Embryonic facial prominence (tissue), 1 donor: ENCODE data around the gene TMEM242.
"Not testable (repeated sequence)": the region's sequence is repeated elsewhere in the genome, so short reads cannot be mapped to it uniquely, and the experiment has no call there.

Experiments used
- DNase-seq: peaks from one replicate; pipeline ENCODE4 v3.0.0-alpha.2; 2016; ENCODE audit errors: extremely low spot score

Gene TMEM242

DNA sequence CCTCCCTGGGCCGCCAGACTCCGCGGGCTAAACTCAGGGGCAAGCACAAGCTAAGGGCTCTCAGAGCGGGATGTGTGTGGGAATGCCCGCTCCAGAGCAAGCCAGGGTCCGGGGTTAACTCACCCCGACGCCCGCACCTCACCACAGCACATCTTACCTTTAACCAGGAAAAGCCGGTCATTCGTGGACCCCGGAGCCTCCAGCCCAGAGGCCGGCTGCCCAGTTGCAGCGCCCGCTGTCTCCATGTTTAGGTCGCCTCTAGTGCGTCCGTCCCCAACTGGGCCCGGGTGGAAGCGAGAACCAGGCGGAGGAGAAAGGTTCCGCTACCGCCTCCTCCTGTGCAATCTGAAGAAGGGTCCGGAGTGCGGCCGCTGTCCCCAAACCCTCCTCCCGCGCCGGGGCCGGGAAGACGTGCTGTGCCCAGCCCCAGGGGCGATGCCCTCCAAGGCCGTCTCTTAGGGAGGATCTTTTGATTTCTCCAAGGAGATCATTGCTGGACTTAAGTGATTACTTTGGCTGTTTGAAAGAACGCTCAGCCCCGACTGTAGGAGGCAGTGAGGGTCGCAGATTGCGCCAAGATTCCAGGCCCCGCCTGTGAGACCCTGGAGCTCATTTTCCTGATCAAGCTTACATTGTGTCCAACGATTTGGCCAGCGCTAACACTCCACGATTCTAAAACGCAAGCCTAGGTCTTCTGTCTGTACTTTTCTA is at the start of gene TMEM242:
TMEM242 (minus strand) TSS at position 265 of the 711 bp plus-strand sequence; CDS start at position 245, 20 bp downstream.
- peak; percentile 84 for DNase-seq

DNA sequence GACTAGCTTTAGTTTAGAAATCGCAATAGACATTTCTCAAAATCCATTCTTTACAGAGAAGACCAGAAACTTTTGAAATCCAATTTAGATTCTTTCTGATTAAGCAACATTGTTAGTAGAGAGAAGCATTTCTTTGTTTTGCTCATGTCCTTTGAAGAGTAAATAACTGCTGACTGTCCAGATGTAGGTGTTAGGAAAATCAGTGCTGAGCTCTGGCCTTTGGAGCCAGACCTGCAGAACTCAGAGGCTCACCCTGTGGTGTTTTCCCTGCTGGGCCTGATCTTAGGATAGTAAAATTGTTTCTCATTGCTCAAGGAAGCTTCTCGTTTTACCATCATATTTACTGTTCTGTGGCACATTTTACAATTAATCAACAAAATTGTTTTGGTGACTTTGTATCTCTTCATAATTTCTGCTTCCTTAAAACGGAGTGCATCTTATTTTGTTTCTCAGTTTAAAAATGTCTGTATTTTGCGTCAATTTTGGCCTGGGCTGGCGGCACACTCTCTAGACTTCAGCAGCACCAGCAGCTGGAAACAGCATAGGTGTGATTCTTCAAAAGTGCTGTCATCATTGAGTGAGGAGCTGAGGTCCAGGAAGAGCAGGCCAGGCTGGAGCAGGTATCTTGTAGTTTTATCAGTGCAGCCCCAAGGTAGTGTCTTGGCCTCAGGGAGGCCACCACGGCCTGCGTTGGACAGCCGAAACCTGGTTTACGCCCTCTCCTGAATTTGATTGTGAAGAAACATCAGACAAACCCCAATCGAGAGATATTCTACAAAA is 49.4 kb upstream of the TMEM242 start:
- DNase-seq, result no peak

DNA sequence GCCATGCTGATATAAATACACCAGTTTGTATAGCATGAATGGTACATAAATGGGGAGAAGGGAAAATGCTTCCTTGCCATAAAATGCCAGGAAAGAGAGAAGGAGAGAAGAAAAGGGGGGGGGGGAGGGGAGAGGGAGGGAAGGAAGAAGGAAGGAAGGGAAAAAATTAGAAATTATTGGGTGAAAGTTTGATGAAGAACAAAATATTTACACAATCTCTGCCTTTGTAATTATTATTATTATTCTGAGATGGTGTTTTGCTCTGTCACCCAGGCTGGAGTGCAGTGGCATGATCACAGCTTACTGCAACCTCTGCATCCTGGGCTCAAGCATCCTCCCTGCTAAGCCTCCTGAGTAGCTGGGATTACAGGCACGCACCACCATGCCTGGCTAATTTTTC is 47.4 kb upstream of the TMEM242 start:
- DNase-seq, result no peak

DNA sequence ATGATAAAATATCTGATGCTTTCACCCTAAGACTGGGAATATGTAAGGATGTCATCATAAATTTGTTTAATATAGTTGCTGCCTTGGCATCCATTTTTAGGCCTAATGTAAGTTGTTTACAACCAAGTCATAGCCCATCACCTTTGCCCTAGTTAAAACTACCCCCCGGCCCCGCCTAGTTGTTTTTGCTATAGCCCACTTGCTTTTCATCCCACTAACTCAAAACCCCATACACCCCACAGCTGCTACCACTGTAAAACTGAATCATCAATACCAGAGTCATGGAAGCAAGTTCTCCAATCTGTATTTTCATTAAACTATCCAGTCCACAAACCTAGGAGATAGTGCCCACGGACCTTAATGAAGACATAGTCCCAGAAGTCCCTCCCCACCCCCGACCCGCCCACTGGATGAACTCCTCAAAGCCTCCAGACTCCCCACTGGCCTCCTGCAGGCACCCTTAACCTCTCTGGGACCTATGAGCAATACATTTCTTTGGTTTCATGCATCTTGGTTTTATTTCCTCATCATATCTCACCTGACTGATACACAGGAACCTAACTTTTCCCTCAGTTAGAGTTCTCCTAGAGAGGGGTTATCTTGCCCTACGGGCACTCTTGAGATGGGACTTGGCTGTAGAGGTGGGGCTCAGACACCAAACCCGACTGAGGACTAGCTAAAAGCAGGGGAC is 45.2 kb upstream of the TMEM242 start:
- DNase-seq, result no peak

DNA sequence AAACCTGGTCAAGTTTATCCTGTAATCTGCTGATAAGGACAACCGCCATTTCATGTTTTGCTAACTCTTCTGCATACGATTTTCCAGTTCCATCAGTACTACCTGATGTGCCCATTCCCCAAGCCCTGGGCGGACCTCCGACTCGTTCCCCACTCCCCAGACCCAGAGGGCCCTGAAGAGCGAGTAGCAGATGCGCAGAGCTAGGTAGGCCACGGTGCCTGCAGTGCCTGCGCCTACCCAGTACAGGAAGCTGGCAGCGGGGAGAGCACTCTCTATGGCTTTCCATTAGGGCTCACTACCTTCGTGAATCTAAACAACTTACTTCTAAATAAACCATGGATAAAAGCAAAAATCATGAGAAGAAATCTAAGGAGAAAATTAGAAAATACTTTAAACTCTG is 43.3 kb upstream of the TMEM242 start:
- DNase-seq, result no peak

DNA sequence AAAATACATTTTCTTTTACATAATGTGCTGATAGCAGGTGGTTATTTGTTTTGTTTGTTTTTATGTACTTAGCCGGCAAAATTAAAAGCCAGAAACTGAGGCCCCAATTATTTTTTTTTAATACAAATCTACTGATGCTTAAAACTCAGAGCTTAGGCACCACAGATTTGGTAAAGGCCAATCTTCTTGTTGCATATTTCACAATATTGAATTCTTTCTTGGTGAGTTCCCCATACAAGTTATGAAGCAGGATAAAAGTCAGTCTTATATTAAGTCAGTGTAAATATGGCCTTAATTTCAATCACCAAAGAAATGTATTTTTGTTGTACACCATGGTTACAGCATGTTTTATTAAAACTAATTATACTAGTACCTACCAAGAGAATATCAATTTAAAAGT is 41.4 kb upstream of the TMEM242 start:
- DNase-seq, result no peak

DNA sequence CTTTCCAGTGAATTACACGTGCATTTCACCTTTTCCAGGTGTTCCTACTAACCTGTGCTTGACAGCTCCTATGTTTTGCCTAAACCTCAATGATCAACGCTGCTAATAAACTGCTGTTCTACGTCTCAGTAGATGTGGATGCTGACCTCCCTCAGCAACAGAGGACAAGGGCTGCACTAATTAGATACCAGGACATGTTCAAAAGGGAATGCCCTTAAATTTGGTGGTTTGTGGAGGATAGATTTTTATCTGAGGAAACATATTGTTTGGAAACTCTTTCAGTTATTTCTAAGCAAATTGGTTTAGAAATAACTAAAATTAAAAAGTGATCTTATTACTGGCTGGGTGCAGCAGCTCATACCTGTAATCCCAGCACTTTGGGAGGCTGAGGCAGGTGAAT is 38.6 kb upstream of the TMEM242 start:
- no peak for DNase-seq

DNA sequence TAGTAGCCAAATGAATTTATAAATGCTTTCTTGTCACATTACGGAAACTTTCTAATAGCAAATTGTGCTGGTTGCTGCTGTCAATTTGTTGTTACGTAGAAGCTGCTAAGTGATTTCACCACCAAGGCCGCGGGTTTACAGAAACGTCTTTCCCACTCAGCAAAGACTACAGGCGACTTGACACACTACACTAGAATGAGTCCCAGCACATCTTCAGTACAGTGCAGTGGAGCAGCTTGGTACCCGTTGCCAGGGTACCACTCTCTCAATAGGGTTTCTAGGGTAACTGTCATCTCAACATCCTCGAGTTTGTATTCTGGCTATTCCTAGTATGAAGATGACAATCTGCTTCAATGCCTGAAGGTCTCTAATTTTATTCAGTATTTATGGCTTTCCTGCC is 35.0 kb upstream of the TMEM242 start:
- DNase-seq, result no peak

DNA sequence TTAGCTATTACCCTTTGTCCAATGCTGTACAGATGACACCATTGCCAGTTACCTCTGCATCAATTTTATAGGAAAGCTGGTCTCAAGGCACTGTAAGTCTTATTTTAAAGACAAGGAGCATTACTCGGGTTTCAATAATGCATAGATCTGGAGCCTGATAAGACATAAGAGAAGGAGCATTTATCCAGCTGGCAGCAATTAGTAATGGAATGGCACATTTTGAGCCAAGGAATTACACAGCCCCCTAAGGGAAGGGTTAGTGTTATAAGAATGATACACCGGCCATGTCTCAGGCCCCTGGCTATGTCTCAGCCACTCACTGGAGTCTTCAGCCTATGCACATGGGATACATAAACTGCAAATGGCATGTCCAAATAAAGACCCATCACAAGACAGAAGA is 23.1 kb upstream of the TMEM242 start:
- no peak for DNase-seq

DNA sequence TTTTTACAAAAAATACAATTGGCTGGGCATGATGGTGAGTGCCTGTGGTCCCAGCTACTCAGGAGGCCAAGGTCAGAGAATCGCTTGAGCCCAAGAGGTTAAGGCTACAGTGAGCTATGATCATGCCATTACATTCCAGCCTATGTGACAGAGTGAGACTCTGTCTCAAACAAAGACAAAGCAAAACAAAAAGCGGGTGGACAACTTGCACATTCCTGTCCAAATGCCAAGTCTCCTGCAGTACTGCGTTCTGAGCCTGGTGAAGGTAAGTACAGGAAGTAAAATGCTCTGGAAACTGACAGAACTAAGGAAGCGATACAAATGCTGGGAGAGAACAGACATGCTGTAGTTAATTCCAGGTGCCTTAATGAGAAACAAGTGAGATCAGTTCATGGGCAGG is 20.4 kb upstream of the TMEM242 start:
- no peak for DNase-seq

DNA sequence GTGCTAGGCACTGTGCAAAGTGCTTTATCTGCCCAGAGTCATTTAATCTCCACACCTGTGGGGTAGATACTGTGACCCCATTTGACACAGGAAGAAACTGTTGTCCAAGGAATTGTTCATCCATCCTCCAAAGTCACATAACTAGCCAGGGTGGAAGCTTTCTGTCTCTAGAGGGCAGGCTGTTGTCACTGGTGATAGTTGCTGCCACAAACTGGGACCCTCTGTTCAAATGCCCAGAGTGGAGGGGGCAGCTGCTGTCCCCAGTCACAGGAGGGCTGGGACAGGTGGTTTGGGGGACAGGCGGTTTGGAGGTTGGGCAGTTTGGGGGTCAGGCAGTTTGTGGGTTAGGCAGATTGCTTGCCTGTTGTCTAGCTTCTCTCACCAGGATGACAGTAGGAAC is 16.1 kb upstream of the TMEM242 start:
- DNase-seq, result no peak

DNA sequence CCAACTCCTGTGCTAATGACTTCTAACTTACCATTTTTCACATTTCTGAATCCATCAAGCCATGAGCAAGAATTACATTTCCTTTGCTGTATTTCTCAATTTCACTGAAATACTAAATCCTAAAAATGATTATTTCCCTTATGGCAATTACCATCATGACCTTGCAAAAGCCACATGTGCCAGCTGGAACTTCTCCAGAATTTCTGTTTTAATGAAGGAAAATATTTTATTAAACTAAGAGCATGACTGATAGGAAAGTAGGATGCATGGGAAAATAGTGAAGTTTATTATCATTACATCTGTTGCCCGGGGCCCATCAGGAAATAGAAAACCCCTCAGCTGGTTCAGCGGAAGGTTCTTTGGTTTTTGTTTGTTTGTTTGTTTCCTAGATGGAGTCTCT is 14.4 kb upstream of the TMEM242 start:
- no peak for DNase-seq

DNA sequence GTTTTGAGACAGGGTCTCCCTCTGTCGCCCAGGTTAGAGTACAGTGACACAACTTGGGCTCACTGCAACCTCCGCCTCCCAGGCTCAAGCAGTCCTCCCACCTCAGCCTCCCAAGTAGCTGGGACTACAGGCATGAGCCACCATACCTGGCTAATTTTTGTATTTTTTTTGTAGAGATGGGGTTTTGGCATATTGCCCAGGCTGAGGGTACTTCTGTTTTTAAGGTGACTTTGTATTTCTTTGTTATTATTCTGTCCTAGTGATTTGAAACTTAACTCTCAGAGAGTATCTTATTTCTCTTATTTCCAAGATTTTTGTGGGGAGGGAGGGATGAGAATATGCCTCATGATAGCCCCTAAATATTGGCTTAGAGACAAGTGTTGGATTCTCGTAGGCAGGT is 14.0 kb upstream of the TMEM242 start:
- not testable (repeated sequence) for DNase-seq

DNA sequence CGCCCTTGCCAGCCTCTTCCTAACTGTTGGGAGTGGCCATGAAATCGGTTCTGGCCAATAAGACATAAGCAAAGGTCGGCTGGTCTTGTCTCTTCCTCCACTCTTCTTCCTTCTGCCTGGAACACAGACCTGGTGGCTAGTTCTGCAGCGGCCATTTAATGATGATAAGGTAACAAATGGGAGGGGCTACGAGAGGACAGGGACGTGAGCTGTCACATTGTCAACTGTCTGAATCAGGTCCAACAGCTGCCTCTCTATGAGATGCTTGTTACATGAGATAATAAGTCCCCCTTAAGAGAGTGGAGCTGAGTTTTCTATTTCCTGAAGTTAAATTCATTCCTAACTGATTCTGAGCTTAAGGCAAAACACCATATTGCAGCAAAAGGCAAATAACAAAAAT is 12.5 kb upstream of the TMEM242 start:
- DNase-seq, result no peak

DNA sequence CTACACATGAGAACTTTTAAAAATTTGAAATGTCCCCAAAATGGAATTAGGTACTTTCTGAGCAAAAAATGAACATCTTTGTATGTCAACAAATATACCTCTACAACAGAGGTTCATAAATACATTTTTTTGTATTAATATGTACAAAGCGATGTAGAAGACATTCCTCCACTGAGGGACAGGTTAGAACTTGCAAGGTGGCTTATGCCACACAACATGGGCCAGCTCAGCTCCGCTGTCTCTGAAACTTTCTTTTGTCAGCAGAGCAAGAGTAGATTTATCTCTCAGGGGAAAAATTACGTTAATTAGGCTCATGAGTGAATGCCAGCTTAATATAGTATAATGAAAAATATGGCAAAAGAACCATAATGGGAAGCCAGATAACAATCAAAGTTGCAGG is 10.6 kb upstream of the TMEM242 start:
- no peak for DNase-seq

DNA sequence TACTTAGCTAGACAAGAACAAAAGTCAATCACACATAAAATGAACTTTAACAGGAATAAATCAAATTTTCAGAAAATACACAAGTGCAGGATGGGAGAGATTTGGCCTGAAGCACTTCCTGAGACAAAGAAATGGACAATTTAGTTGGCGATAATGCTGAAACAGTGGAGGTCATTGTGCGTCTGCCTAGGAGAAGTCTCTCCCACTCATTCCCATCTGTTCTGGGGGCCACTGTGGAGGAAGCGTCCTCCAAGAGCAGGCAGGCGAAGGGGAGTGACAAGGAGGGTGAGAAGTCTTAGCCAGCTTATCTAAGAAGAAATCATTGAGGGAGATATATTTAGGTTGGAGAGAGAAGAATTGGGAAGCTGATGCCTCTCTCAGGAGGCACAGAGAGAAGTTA is 10.2 kb upstream of the TMEM242 start:
- DNase-seq, result no peak

DNA sequence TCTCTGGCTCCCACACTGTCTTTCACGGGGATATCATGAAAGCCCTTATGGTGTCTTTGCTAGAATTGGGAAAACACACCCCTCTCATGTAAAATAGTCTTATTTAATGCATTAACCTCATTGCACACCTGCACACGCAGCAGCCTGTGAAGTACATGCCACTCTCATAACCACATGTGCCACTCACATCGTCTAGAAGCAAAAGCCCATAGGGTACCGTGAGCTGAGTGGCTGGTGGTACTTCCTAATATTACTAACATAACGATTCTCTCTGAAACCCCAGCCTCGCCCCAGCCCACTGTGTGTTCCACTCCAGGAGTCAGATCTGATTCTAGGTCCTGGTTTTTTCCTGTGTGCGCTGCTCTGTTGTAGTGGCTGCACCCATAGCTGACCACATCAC is 9.5 kb upstream of the TMEM242 start:
- DNase-seq, result no peak

DNA sequence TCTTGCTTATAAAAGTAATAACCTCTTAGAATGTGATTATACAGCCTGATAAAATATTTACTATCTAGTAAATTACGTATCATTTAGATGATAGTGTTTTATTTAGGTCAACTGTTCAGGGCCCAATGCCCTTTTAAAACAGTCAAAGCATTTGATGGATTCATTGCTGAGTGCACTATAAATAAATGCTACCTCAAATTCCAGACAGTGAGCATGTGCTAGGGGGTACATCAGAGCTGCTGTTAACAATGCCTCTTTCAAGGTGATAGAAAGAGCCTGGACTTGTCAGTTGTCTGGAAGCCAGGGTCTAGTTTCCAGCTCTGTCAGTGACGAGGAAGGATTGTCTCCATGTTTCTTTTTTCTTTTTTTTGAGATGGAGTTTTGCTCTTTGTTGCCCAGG is 7.5 kb upstream of the TMEM242 start:
- no peak for DNase-seq

DNA sequence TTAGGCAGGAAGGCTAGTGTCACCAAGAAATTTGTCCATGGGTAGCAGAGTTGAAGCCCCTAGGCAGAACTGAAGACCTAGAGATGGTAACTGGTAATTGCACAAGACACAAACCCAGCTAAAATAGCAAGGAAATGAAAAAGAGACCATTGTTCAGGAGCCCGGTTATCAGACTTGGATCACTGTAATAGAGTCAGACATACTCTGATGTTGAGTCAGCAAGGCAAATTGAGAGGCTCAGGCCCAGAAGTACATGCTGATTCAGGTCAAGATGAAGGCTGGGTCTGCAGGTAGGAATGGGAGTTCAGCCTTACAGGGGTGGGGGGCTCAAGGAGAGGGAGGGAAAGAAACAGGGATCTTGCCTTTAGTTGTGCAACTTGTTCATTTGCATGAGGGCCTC is 6.5 kb upstream of the TMEM242 start:
- DNase-seq, result no peak

DNA sequence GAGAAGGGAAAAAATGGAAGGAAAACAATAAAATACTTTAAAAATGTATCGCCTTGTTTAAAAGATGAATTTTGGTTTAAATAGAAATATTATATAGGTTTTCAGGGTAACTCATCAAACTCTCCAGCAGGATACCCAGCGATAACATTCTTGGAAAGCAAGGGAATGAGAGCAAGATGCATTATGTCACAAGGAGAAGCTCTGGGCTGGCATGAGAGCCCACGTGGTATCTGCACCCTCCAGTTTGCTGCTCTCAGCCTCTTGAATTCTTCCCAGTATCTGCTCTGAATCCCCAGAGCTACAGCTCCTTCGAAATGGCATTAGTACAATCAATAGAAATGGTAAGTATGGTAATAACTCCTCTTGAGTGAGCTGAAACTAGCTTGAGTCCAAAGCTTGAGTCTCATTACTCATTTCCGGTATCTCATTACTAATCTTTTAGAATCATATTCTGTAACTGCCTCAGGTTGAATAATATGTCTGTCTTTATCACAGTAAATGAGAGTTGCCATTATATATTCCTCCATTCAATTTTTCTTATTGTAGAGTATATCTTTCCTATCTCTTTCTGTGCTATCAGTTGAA is 4.9 kb upstream of the TMEM242 start:
- DNase-seq, result no peak

DNA sequence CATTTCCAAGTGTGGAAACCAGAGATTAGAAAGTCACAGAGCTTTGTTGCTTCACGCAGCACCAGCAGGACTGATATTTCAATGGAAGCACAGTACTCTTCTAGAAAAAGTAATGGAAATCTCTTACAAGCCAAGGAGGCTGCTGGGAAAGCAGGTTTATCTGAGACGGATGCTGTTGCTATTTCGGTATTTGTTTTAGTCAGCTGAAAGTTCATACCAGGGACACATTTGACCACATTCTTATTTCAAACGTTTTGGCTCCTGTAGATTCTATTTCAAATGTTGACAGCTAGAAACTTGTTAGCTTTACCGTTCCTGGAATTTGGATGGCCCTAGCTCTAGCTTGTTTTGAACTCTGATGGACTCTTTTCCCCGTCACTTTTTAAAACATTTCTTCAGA is 3.7 kb upstream of the TMEM242 start:
- no peak for DNase-seq

DNA sequence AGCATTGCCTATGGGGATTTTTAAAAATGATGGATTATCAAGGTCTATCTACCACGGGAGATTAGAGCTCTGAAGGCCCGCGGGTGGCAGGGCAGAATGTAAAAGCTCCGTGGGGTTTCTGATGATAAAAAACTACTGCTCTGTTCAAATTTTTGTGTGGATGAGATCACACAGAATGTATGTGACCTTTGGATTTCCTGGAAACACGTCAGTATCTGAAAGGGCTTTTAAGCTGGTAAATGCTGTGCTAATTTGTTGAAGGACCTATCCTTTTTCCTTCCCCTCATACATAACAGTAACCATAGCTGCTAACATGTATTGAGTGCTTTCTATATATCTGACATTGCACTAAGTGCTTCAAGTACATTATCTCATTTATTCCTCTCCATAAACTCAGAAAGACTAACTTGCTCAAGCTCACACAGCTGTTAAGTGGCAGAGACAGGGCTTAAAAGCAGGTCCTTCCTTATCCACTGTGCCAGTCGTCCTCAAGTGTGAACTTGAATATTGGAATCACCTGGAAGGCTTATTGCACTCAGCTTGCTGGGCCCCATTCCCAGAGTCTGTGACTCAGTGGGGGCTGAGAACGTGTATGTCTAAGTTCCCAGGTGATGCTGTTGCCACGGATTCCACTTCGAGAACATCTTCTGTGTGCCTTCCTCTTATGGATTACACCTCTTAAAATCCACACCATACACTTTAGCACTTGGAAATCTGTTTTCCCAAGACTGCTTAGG is 1.9 kb upstream of the TMEM242 start:
- no peak for DNase-seq
